ENCODE results near the gene SRRM1.

- TF ChIP-seq CTCF (IDR thresholded peaks at IDR 0.05) (no peak), POLR2A (IDR thresholded peaks at IDR 0.05) (no peak)
Measured at GRCh38 chr1:24657781-24658180, 14.7 kb downstream of the SRRM1 start.

Data from heart left ventricle (tissue), 13 donors.